HEK293 (cell line): ENCODE measurements around the gene DOLK.

ENCODE experiments used
- CTCF ChIA-PET: fragments of 350-600 bp; formaldehyde crosslinking; extraction: SDS; loops from one replicate; lab custom pipeline; 2021; ENCODE audit warnings: antibody characterized with exemption; lab: Yijun Ruan, JAX
- POLR2A ChIA-PET: fragments of 300-600 bp; formaldehyde crosslinking; extraction: SDS; loops from one replicate; lab custom pipeline; 2020; ENCODE audit warnings: antibody characterized with exemption, inconsistent platforms; lab: Yijun Ruan, JAX
- H3K27ac ChIP-seq: fragments of 200-500 bp; sonication (Bioruptor generic); 2 replicates; pipeline ENCODE4 v1.5.1; 2014; ENCODE audit warnings: low read depth, low read length, control low read depth, inconsistent platforms; ENCODE audit errors: extremely low read depth
- H3K36me3 ChIP-seq, 2 experiments: fragments of 200-500 bp in 1 of 2; sonication (Bioruptor generic) in 1 of 2; 1 replicate in 1 of 2; 2 replicates in 1 of 2; pipeline ENCODE4 v1.5.1; 2014 to 2017; ENCODE audit warnings: inconsistent platforms in 2 of 2, low read length in 2 of 2; ENCODE audit not compliant: control insufficient read depth in 2 of 2, insufficient read depth in 1 of 2
- H3K4me1 ChIP-seq: fragments of 200-500 bp; sonication (Bioruptor generic); 2 replicates; pipeline ENCODE4 v1.5.1; 2014; ENCODE audit warnings: mild to moderate bottlenecking, low read length, inconsistent platforms; ENCODE audit not compliant: control insufficient read depth, insufficient read depth
- H3K4me3 ChIP-seq: 2 replicates; pipeline ENCODE4 v1.5.1; 2011; ENCODE audit warnings: low read depth, mild to moderate bottlenecking, control low read depth, low read length, moderate library complexity
- H3K9me3 ChIP-seq: fragments of 200-500 bp; sonication (Bioruptor generic); 2 replicates; pipeline ENCODE4 v1.5.1; 2014; ENCODE audit warnings: low read depth, low read length, inconsistent platforms; ENCODE audit not compliant: control insufficient read depth, insufficient read depth
- GLI2 ChIP-seq: fragments of 450-650 bp; formaldehyde crosslinking; IDR thresholded peaks from 2 replicates; pipeline ENCODE4; 2017; ENCODE audit warnings: missing biosample characterization, missing genetic modification characterization, low read depth, borderline replicate concordance
- GLIS2 ChIP-seq: fragments of 450-650 bp; formaldehyde crosslinking; IDR thresholded peaks from 2 replicates; pipeline ENCODE4 v1.5.1; 2016; ENCODE audit warnings: missing biosample characterization, missing genetic modification characterization
- KLF8 ChIP-seq: fragments of 450-650 bp; formaldehyde crosslinking; IDR thresholded peaks from 2 replicates; pipeline ENCODE4 v1.5.1; 2016; ENCODE audit warnings: missing biosample characterization, missing genetic modification characterization
- SP2 ChIP-seq: fragments of 450-650 bp; formaldehyde crosslinking; IDR thresholded peaks from 2 replicates; pipeline ENCODE4 v1.5.1; 2016; ENCODE audit warnings: missing biosample characterization, missing genetic modification characterization
- SP7 ChIP-seq: fragments of 450-650 bp; formaldehyde crosslinking; IDR thresholded peaks from 2 replicates; pipeline ENCODE4 v1.5.1; 2016; ENCODE audit warnings: missing biosample characterization, missing genetic modification characterization
- ZBTB48 ChIP-seq: fragments of 450-650 bp; formaldehyde crosslinking; IDR thresholded peaks from 2 replicates; pipeline ENCODE4 v1.5.1; 2016; ENCODE audit warnings: missing biosample characterization, missing genetic modification characterization
- ZIC2 ChIP-seq: fragments of 450-650 bp; formaldehyde crosslinking; IDR thresholded peaks from 2 replicates; pipeline ENCODE4 v1.5.1; 2016; ENCODE audit warnings: missing biosample characterization, missing genetic modification characterization
- ZNF175 ChIP-seq: fragments of 450-650 bp; formaldehyde crosslinking; IDR thresholded peaks from 2 replicates; pipeline ENCODE4 v1.5.1; 2016; ENCODE audit warnings: missing biosample characterization, missing genetic modification characterization
- ZNF24 ChIP-seq: fragments of 450-650 bp; formaldehyde crosslinking; IDR thresholded peaks from 2 replicates; pipeline ENCODE4 v1.5.1; 2016; ENCODE audit warnings: missing biosample characterization, missing genetic modification characterization
- ZNF366 ChIP-seq: fragments of 450-650 bp; formaldehyde crosslinking; conservative IDR thresholded peaks from 2 replicates; pipeline ENCODE4 v1.5.1; 2016; ENCODE audit warnings: missing biosample characterization, missing genetic modification characterization
- ZNF416 ChIP-seq: fragments of 450-650 bp; formaldehyde crosslinking; IDR thresholded peaks from 2 replicates; pipeline ENCODE4 v1.5.1; 2016; ENCODE audit warnings: missing biosample characterization, missing genetic modification characterization
- ZNF549 ChIP-seq: fragments of 450-650 bp; IDR thresholded peaks from 2 replicates; pipeline ENCODE4 v1.5.1; 2018; ENCODE audit warnings: missing biosample characterization, missing genetic modification characterization, mild to moderate bottlenecking, inconsistent platforms, moderate library complexity
- ZNF623 ChIP-seq: fragments of 450-650 bp; formaldehyde crosslinking; IDR thresholded peaks from 2 replicates; pipeline ENCODE4 v1.5.1; 2016; ENCODE audit warnings: missing biosample characterization, missing genetic modification characterization
- ZNF76 ChIP-seq: fragments of 450-650 bp; formaldehyde crosslinking; IDR thresholded peaks from 2 replicates; pipeline ENCODE4; 2016; ENCODE audit warnings: low read depth, missing biosample characterization, missing genetic modification characterization, borderline replicate concordance
- ZNF792 ChIP-seq: fragments of 450-650 bp; formaldehyde crosslinking; IDR thresholded peaks from 2 replicates; pipeline ENCODE4 v1.5.1; 2016; ENCODE audit warnings: missing biosample characterization, missing genetic modification characterization
- ZNF837 ChIP-seq: fragments of 450-650 bp; formaldehyde crosslinking; IDR thresholded peaks from 2 replicates; pipeline ENCODE4 v1.5.1; 2016; ENCODE audit warnings: missing biosample characterization, missing genetic modification characterization
- TF ChIP-seq, protein P1 (sequence below): fragments of 450-650 bp; formaldehyde crosslinking; IDR thresholded peaks from 2 replicates; pipeline ENCODE4 v1.5.1; 2016; ENCODE audit warnings: missing biosample characterization, missing genetic modification characterization
- TF ChIP-seq, protein P2 (sequence below): fragments of 450-650 bp; formaldehyde crosslinking; IDR thresholded peaks from 2 replicates; pipeline ENCODE4 v1.5.1; 2016; ENCODE audit warnings: missing biosample characterization, missing genetic modification characterization
- TF ChIP-seq, protein P3 (sequence below): fragments of 450-650 bp; IDR thresholded peaks from 2 replicates; pipeline ENCODE4 v1.5.1; 2018; ENCODE audit warnings: missing biosample characterization, missing genetic modification characterization
- TF ChIP-seq, protein P4 (sequence below): fragments of 450-650 bp; formaldehyde crosslinking; IDR thresholded peaks from 2 replicates; pipeline ENCODE4 v1.5.1; 2016; ENCODE audit warnings: missing biosample characterization, missing genetic modification characterization
- TF ChIP-seq, protein P5 (sequence below): fragments of 450-650 bp; formaldehyde crosslinking; IDR thresholded peaks from 2 replicates; pipeline ENCODE4 v1.5.1; 2016; ENCODE audit warnings: missing biosample characterization, missing genetic modification characterization
- TF ChIP-seq, protein P6 (sequence below): fragments of 450-650 bp; formaldehyde crosslinking; IDR thresholded peaks from 2 replicates; pipeline ENCODE4 v1.5.1; 2017; ENCODE audit warnings: missing biosample characterization, missing genetic modification characterization
- TF ChIP-seq, protein P7 (sequence below): fragments of 450-650 bp; formaldehyde crosslinking; IDR thresholded peaks from 2 replicates; pipeline ENCODE4 v1.5.1; 2017; ENCODE audit warnings: missing biosample characterization, missing genetic modification characterization

Gene DOLK

DNA sequence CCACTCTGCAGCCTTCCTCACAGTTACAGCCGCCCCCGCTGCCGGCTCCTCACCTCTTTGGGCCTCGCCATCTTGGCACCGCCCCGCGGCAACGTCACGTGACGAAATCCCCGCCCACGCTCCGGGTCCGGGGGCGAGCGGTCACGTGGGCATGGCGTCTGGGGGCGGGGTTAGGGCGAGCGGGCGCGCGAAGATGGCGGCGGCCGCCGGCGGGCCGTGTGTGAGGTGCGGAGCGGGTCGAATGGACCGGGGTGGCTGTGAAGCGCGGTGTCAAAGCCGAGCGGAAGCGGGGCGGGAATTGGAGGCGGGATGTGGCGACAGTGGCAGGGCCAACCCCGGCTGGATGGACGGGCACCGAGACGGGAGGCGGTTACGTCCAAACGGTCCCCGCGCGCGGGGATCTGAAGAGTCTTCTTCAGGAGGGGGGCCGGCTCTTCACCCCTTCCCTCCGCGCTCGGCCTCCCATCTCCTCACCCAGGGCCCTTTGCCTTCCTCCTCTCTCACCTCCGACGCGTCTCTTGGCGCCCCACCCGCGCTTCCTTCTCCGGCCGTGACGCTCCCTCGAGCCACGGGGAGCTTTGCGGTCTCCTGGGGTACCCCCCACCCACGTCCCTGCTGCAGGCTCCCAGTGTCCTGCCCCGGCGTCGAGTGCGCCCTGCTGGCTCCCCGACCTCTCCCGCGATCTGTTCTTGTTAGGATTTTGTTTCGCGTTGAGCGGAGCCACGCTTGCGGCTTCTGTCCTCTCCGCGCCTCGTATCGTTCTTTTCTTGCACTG lies at the start of gene DOLK, which contains the start of gene NUP188:
Gene DOLK, minus strand, starts transcription at position 77 of the 775 bp plus-strand sequence. CDS start 300 bp downstream, outside the sequence.
Gene NUP188, plus strand, starts transcription at position 173 of the 775 bp plus-strand sequence. Its CDS starts 21 bp downstream, at position 194.
- Histone ChIP-seq H3K27ac (peak within 1 kb of the TSS; percentile 83), H3K4me1 (no peaks in the 10 kb centered on the region), H3K4me3 (peak within 1 kb of the TSS; percentile 96), H3K9me3 (no peaks in the 10 kb centered on the region), H3K36me3 (peaks cover 18 to 32% of the 10 kb centered on the region in 2 experiments; a peak in 2 of 3 replicates)
- POLR2A ChIA-PET, result interaction anchor here (0.6 to 1.4 kb wide), 9 partner anchors 8 to 492 kb away, joined by 3 to 5 read pairs (median 3); partner anchors contain the start of genes ODF2 and ZDHHC12
- CTCF ChIA-PET, result interaction anchor here (0.9 to 2.6 kb wide), 4 partner anchors 19 to 58 kb away, joined by 3 to 8 read pairs (median 4); no protein-coding TSS in a partner anchor
- TF ChIP-seq, protein P1, sequence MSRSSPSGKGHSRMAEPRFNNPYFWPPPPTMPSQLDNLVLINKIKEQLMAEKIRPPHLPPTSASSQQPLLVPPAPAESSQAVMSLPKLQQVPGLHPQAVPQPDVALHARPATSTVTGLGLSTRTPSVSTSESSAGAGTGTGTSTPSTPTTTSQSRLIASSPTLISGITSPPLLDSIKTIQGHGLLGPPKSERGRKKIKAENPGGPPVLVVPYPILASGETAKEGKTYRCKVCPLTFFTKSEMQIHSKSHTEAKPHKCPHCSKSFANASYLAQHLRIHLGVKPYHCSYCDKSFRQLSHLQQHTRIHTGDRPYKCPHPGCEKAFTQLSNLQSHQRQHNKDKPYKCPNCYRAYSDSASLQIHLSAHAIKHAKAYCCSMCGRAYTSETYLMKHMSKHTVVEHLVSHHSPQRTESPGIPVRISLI (tag by site-specific recombination), result no peak
- TF ChIP-seq ZNF792 (tag by site-specific recombination) (no peak), KLF8 (tag by site-specific recombination) (peak; percentile 83; the same call in 1 of the 2 replicates), ZNF175 (tag by site-specific recombination) (no peak), ZNF837 (0 out of 2 replicates have a peak, but pooled peaks have one; percentile 58), ZIC2 (tag by site-specific recombination) (peak; percentile 96), ZNF549 (tag by site-specific recombination) (no peak), ZNF416 (no peak), ZNF24 (tag by site-specific recombination) (peak; percentile 83), ZNF366 (tag by site-specific recombination) (peak; percentile 33; the same call in 1 of the 2 replicates), GLI2 (tag by site-specific recombination) (no peak), SP7 (tag by site-specific recombination) (peak; percentile 92), SP2 (peak; percentile 89), ZNF76 (tag by site-specific recombination) (peak; percentile 80), ZBTB48 (peak; percentile 80), ZNF623 (tag by site-specific recombination) (peak; percentile 12; the same call in 1 of the 2 replicates), GLIS2 (tag by site-specific recombination) (peak; percentile 99)
- TF ChIP-seq, protein P2, sequence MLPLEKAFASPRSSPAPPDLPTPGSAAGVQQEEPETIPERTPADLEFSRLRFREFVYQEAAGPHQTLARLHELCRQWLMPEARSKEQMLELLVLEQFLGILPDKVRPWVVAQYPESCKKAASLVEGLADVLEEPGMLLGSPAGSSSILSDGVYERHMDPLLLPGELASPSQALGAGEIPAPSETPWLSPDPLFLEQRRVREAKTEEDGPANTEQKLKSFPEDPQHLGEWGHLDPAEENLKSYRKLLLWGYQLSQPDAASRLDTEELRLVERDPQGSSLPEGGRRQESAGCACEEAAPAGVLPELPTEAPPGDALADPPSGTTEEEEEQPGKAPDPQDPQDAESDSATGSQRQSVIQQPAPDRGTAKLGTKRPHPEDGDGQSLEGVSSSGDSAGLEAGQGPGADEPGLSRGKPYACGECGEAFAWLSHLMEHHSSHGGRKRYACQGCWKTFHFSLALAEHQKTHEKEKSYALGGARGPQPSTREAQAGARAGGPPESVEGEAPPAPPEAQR, result no peak; the same call in 1 of the 2 replicates
- TF ChIP-seq, protein P3, sequence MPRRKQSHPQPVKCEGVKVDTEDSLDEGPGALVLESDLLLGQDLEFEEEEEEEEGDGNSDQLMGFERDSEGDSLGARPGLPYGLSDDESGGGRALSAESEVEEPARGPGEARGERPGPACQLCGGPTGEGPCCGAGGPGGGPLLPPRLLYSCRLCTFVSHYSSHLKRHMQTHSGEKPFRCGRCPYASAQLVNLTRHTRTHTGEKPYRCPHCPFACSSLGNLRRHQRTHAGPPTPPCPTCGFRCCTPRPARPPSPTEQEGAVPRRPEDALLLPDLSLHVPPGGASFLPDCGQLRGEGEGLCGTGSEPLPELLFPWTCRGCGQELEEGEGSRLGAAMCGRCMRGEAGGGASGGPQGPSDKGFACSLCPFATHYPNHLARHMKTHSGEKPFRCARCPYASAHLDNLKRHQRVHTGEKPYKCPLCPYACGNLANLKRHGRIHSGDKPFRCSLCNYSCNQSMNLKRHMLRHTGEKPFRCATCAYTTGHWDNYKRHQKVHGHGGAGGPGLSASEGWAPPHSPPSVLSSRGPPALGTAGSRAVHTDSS, result no peak
- TF ChIP-seq, protein P4, sequence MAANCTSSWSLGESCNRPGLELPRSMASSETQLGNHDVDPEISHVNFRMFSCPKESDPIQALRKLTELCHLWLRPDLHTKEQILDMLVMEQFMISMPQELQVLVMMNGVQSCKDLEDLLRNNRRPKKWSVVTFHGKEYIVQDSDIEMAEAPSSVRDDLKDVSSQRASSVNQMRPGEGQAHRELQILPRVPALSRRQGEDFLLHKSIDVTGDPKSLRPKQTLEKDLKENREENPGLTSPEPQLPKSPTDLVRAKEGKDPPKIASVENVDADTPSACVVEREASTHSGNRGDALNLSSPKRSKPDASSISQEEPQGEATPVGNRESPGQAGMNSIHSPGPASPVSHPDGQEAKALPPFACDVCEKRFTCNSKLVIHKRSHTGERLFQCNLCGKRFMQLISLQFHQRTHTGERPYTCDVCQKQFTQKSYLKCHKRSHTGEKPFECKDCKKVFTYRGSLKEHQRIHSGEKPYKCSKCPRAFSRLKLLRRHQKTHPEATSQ (tag by site-specific recombination), result peak; percentile 92
- TF ChIP-seq, protein P5, sequence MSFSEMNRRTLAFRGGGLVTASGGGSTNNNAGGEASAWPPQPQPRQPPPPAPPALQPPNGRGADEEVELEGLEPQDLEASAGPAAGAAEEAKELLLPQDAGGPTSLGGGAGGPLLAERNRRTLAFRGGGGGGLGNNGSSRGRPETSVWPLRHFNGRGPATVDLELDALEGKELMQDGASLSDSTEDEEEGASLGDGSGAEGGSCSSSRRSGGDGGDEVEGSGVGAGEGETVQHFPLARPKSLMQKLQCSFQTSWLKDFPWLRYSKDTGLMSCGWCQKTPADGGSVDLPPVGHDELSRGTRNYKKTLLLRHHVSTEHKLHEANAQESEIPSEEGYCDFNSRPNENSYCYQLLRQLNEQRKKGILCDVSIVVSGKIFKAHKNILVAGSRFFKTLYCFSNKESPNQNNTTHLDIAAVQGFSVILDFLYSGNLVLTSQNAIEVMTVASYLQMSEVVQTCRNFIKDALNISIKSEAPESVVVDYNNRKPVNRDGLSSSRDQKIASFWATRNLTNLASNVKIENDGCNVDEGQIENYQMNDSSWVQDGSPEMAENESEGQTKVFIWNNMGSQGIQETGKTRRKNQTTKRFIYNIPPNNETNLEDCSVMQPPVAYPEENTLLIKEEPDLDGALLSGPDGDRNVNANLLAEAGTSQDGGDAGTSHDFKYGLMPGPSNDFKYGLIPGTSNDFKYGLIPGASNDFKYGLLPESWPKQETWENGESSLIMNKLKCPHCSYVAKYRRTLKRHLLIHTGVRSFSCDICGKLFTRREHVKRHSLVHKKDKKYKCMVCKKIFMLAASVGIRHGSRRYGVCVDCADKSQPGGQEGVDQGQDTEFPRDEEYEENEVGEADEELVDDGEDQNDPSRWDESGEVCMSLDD (tag by site-specific recombination), result peak; percentile 88
- TF ChIP-seq, protein P6, sequence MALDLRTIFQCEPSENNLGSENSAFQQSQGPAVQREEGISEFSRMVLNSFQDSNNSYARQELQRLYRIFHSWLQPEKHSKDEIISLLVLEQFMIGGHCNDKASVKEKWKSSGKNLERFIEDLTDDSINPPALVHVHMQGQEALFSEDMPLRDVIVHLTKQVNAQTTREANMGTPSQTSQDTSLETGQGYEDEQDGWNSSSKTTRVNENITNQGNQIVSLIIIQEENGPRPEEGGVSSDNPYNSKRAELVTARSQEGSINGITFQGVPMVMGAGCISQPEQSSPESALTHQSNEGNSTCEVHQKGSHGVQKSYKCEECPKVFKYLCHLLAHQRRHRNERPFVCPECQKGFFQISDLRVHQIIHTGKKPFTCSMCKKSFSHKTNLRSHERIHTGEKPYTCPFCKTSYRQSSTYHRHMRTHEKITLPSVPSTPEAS (tag by site-specific recombination), result peak; percentile 49; the same call in 1 of the 2 replicates
- TF ChIP-seq, protein P7, sequence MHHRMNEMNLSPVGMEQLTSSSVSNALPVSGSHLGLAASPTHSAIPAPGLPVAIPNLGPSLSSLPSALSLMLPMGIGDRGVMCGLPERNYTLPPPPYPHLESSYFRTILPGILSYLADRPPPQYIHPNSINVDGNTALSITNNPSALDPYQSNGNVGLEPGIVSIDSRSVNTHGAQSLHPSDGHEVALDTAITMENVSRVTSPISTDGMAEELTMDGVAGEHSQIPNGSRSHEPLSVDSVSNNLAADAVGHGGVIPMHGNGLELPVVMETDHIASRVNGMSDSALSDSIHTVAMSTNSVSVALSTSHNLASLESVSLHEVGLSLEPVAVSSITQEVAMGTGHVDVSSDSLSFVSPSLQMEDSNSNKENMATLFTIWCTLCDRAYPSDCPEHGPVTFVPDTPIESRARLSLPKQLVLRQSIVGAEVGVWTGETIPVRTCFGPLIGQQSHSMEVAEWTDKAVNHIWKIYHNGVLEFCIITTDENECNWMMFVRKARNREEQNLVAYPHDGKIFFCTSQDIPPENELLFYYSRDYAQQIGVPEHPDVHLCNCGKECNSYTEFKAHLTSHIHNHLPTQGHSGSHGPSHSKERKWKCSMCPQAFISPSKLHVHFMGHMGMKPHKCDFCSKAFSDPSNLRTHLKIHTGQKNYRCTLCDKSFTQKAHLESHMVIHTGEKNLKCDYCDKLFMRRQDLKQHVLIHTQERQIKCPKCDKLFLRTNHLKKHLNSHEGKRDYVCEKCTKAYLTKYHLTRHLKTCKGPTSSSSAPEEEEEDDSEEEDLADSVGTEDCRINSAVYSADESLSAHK (tag by site-specific recombination), result peak; percentile 35
